ENCODE data around the gene TFCP2L1.
"Not testable (repeated sequence)": the region's sequence is repeated elsewhere in the genome, so short reads cannot be mapped to it uniquely, and the experiment has no call there.

TFCP2L1 gene

DNA sequence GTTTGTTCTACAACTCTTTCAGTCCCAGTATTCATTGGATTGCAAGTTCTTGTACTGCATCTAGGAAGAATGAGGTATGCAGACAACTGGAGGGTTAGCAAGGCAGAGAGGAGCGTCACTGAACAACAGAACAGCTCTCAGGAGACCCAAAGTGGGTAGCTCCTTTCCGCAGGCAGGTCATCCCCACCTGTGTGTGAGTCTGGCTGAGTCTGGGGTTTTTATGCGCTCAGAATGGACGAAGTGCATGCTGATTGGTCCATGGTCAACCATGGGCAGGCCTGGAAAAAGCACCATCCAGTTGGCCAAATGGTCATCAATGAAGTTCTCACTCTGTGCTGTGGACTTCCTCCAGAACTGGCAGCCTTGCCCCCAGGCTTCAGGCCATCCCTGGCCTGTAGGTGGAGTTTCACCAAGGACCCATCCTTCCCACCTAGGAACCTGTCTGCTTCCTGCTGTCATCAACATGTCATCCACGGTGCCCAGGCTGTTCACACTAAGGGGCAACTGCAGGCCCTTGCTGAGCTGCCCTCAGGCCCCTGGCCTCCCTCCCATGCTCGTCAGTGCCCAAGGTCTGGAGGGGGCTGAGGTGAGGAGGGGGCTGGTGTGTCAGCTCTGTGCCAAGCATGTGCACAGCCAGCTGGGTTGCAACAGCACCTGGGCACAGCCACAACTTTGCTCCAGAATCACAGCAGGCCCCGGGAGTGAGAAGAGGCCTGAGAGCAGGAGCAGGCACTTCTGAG lies 11.1 kb upstream of the TFCP2L1 start:
- DNase-seq: no peak

DNA sequence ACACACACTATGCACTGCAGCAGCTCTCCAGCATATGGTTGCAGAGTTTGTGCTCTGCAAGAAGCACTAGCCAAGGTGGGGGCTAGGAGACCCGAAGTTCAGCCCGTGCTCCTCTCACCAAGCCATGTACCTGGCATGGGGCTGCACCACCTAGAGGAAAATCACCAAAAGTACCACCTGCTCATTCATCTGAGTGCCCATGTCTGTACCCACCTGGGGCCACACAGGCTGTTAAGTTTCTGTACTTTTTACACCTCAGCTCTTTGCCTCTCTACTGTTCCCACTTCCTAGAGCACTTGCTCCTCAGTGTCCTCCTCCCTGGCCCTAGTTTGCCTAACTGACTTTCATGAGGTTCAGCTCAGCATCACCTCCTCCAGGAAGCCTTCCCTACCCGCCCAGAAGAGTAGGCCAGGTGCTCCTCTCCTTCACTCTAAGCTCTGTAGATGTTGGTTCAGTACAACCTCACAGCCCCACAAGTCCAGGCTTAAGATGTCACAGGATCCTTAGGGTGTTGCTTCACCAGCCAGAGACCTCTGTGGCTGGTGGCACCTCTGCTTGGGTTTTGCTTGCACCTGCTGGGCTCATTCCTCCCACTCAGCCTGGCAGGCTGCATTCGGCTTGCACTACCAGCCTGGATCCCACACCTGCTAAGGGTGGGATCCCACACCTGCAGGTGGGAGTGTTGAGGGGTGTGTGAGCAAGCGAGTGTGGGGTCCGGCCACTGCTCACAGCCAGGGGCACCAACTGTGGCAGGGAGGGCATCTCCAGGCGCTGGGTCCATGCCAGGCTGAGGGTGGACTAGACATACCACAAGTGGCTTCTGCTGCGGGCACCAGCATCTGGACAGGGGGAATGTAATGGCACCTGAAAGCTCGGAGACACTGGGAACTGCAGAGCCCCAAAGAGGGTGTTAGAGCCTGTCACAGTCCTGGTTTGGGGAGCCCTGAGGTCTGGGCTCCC lies 10.2 kb upstream of the TFCP2L1 start:
- DNase-seq: no peak

- no peak for DNase-seq
These were observed 8.7 kb upstream of the TFCP2L1 start for GRCh38 chr2:121293450-121294325.

DNA sequence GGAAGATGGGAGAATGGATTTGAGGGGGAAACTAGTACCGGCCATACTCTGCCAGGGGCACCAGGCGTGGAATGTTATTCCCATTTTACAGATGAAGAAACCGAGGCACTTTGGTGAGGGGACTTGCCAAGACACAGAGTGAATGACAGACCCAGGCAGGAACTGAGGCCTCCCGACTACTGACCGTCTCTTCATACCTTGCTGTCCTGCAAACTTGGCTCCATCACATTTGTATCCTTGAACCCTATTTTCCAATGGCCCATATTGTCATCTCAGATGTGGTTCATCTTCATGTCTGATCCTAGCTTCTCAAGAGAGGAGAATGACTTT lies 6.2 kb upstream of the TFCP2L1 start:
- DNase-seq: no peak

DNA sequence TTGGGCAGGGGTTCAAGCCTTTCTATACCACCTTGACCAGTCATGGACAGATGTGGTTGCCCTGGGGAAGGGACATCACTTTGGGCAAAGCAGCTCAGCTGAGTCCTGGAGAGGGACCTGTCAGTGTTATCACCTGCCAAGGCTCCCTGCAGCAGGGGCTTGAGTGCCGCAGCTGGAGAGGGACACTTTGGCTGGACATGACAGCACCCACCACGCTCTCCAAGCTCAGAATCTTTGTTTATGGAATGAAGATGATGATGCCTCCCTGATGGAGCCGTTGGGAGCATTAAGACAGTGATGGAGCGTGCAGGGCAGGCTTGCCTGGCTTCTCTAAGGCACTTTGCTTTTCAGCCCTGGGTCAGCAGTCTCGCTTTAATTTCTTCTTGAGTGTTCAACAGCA lies 4.3 kb upstream of the TFCP2L1 start:
- no peak for DNase-seq

DNA sequence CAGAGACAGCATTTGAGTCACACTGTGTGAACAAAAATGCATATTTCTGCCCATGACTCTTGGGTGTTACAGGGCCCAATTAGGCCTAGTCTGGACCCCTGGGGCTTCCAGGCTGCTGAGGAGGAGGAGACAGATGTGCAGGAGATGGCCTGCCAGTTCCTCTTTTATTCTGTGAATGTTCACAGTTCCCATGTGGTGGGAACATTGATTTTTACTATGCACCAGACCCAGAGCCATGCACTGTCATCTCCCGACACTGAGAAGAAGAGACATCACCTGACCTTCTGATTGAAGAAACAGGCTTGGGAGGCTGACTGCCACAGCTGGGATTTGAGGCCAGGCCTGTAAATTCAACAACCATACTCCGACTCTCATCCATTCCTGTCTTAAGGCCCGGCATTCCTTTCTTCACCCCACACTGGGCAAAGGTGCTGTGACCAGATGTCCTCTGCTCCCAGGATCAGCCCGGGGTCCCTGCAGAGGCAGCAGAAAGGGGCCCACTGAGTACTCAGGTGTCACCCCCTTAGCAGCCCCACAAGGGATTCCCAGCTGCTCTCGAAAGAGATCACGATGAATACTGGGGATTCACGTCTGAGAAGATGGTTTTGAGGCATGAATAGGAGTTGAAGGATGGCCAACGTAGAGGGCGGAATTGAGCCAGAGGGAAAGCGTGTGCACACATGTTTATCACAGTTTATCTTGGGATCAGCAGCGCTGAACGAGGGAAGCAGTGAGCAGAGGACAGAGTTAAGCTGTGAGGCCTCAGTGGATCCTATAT lies 3.6 kb upstream of the TFCP2L1 start:
- no peak for DNase-seq

DNA sequence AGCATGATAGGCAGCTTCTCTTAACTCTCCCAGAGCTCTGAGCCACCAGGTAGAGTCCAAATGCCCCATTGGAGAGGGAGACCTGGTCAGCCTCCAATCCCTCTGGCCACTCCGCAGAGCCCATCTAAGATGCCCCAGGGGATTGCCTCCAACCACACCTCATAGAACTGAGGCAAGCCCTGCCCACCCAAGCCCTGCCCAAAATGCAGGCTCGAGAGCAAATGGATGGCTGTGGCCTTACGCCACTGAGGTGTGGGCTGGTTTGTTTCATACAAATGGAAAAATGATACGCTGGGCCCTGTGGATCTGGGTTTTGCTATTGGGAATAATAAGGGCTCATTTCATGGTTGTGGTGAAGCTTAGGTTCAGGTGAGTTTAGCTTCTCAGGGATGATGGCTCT lies 3.0 kb upstream of the TFCP2L1 start:
- no peak for DNase-seq

GRCh38 chr2:121287146-121287798 lies 2.3 kb upstream of the TFCP2L1 start:
- no peak for DNase-seq

DNA sequence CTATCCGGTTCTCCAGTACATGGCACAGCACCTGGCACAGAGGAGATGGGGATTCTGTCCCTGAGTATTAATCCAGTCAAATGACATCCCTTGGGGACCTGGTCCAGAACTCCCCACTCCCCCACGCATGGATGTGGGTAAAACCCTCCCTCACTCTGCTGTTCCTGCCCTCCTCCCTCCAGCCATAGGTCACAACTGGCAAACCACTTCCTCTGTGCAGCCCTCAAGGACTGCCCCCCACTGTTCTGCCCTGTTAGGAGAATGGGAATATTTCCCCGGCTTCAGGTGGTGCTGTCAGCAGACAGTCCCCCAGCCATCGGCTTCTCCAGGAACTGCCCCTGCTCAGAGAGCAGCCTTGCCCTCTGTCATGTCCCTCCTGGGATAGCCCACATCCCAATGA lies 1.5 kb upstream of the TFCP2L1 start:
- no peak for DNase-seq

GRCh38 chr2:121285926-121286325 lies 924 bp upstream of the TFCP2L1 start:
- no peak for DNase-seq

DNA sequence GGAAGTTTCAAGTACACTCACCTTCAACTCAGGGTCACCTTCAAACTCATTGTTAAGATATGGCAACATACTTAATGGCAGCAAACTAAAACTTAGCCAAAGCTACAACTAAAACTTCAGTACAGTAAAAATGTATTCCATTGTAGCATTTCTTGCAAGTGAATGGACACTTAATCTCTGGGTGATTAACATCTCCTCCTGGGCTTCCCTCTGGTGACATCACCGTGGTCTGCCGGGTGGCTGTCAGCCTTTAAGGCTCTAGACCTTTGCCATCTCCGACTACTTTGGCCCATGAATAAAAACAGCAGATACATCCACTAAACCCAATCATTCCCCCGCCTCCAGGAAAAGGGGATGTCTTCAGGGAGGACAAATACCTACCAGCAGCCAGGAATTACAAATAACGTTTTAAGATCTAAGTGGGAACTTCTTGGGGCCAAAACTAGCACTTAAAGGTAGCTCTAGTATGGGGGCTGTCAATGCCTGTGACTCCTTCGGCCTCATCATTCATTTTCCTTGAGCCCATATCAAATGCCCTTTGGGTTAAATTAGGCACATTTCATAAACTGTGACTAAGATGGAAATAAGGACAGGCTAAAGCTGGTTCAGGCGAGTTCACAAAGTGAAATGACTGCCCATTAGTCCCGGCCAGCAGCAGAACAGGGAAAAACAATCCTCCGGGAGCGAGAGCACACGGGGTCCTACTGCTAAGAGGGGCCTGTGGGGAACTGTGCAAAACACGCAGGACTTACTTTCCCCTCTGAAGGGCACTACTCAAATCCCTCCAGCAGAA lies 1.1 kb downstream of the TFCP2L1 start:
- DNase-seq: no peak

- DNase-seq: no peak
These were observed 2.1 kb downstream of the TFCP2L1 start for GRCh38 chr2:121282800-121283385.

DNA sequence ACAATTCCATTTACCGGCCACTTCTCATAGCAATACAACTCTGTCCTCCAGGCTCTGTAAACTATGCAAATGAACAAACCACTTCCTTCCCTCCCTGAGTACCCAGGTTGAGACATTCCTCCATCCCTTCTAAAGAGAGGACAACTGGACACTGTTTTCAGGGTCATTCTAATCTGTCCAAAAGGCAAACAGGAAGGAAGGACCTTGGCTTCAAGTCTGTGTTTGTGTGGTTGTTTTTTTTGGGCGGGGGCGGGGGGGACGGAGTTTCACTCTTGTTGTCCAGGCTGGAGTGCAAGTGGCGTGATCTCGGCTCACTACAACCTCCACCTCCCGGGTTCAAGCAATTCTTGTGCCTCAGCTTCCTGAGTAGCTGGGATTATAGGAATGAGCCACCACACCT lies 3.3 kb downstream of the TFCP2L1 start:
- no peak for DNase-seq

GRCh38 chr2:121281107-121281506 lies 3.9 kb downstream of the TFCP2L1 start:
- DNase-seq: no peak

GRCh38 chr2:121279476-121280220 lies 5.4 kb downstream of the TFCP2L1 start:
- DNase-seq: no peak

DNA sequence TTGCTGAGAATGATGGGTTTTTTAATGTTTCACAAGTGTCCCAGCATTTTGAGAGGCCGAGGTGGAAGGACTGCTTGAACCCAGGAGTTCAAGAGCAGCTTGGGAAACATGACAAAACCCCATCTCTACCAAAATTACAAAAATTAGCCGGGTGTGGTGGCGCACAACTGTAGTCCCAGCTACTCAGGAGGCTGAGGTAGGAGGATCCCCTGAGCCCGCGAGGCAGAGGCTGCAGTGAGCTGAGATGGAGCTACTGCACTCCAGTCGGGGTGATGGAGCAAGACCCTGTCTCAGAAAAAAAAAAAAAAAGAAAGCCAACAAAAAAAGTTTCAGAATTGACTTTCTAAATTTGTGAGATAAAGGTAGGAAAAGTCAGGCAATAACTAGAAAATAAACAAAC lies 8.7 kb downstream of the TFCP2L1 start:
- no peak for DNase-seq

DNA sequence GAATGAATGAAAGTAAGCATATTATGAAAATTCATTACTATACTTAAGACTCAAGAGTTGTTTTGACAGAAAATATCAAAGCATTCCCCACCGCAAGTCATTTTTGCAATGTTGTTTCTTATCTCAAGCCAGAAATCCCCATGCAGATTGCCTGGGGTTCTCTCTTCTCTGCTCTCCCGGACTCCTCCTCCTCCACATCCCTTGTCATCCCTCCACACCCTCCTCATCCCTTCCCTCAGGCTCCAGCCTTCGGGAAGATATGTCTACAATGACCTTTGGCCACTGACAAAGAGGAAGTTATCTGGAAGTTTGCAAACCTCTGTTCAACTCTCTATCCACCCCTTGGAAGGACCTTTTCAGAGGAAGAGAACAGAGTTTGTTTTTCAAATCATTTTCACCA lies 11.9 kb downstream of the TFCP2L1 start:
- no peak for DNase-seq

DNA sequence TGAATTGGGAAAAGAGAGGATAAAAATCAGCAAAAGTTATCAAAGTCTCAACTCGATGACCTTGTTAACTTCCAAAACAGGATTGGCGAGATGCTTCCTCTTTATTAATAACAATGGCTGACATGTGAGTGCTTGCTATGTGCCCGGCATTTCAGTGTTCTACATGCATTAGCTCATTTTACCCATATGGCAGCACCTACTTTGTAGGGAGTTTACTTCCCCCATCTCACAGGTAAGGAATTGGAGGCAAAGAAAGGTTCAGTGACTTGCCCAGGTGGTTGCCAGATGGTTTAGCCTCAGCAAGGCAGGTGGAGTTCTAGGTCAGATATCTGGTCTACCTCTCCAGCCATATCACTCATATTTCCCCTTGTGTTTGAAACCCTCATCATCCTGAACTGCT lies 12.4 kb downstream of the TFCP2L1 start:
- DNase-seq: no peak

DNA sequence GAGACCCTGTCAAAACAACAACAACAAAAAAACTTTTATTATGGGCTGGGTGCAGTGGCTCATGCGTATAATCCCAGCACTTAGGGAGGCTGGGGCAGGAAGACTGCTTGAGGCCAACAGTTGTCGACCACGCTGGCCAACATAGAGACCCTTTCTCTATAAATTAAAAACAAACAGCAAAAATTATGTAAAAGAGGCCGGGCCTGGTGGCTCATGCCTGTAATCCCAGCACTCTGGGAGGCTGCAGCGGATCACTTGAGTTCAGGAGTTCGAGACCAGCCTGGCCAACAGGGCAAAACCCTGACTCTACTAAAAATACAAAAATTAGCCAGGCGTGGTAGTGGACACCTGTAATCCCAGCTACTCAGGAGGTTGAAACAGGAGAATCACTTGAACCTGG lies 15.6 kb downstream of the TFCP2L1 start:
- DNase-seq: not testable (repeated sequence)

GRCh38 chr2:121266543-121267106 lies 18.4 kb downstream of the TFCP2L1 start:
- no peak for DNase-seq
